ENCODE results near the gene PDLIM4.

DNA sequence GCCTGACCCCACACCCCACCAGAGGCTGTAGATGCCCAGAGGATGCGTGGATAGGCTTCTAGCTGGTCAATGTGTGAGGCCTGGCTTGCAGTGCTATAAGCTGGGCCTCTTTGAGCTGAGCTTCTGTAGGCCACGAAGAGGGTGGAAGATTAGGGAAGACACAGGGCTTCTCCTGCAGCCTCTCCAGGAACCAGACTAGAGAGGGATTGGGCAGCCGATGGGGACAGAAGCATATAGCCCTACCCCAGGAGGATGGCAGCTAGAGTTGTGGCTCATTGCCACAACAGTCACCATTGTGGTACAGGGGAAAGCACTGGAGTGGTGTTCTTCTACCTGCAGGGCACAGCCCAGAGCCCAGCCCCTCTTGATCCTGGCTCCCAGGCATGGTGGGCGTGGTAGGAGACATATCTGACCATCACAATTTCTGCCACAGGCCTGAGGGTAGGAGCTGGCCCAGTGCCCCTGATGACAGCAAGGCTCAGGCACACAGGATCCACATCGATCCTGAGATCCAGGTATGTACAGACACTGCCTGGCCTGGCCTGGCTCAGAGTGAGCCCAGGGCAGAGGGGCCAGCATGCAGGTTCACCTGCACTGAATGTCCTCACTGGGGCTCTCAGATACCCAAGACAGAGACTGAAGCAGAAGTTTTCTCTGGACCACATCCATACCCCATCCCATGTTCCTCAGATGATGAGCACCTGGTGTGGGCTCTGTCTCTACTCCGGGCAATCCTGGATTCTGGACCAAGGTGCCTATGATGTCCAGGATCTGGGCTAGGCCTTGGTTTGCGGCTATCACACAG lies 8.7 kb downstream of the PDLIM4 start:
- TF ChIP-seq, protein P1, sequence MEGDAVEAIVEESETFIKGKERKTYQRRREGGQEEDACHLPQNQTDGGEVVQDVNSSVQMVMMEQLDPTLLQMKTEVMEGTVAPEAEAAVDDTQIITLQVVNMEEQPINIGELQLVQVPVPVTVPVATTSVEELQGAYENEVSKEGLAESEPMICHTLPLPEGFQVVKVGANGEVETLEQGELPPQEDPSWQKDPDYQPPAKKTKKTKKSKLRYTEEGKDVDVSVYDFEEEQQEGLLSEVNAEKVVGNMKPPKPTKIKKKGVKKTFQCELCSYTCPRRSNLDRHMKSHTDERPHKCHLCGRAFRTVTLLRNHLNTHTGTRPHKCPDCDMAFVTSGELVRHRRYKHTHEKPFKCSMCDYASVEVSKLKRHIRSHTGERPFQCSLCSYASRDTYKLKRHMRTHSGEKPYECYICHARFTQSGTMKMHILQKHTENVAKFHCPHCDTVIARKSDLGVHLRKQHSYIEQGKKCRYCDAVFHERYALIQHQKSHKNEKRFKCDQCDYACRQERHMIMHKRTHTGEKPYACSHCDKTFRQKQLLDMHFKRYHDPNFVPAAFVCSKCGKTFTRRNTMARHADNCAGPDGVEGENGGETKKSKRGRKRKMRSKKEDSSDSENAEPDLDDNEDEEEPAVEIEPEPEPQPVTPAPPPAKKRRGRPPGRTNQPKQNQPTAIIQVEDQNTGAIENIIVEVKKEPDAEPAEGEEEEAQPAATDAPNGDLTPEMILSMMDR (IDR thresholded peaks at IDR 0.05), result no peak
- TF ChIP-seq POLR2A (IDR thresholded peaks at IDR 0.05), result no peak
